ENCODE measurements around the gene SLC8A2.

Gene SLC8A2

GRCh38 chr19:47503130-47503825 is 31.6 kb upstream of the SLC8A2 start:
- DNase-seq (ENCODE audit: low read depth in 2 of 2, low spot score in 1 of 2): no peak

- no peak for DNase-seq (ENCODE audit: low read depth in 2 of 2, low spot score in 1 of 2)
Observed at GRCh38 chr19:47499863-47500830, 28.5 kb upstream of the SLC8A2 start.

- DNase-seq (ENCODE audit: low read depth in 2 of 2, low spot score in 1 of 2): no peak
Observed at GRCh38 chr19:47499371-47499770, 27.7 kb upstream of the SLC8A2 start.

- DNase-seq (ENCODE audit: low read depth in 2 of 2, low spot score in 1 of 2): no peak
Observed at GRCh38 chr19:47498561-47498960, 26.9 kb upstream of the SLC8A2 start.

- no peak for DNase-seq (ENCODE audit: low read depth in 2 of 2, low spot score in 1 of 2)
Observed at GRCh38 chr19:47497821-47498520, 26.3 kb upstream of the SLC8A2 start.

GRCh38 chr19:47497050-47497766 is 25.5 kb upstream of the SLC8A2 start:
- no peak for DNase-seq (ENCODE audit: low read depth in 2 of 2, low spot score in 1 of 2)

- no peak for DNase-seq (ENCODE audit: low read depth in 2 of 2, low spot score in 1 of 2)
Observed at GRCh38 chr19:47495478-47496372, 24.0 kb upstream of the SLC8A2 start.

GRCh38 chr19:47494729-47495128 is 23.0 kb upstream of the SLC8A2 start:
- DNase-seq (ENCODE audit: low read depth in 2 of 2, low spot score in 1 of 2): no peak

- no peak for DNase-seq (ENCODE audit: low read depth in 2 of 2, low spot score in 1 of 2)
Observed at GRCh38 chr19:47494211-47494547, 22.5 kb upstream of the SLC8A2 start.

- no peak for DNase-seq (ENCODE audit: low read depth in 2 of 2, low spot score in 1 of 2)
Observed at GRCh38 chr19:47493378-47494210, 21.9 kb upstream of the SLC8A2 start.

GRCh38 chr19:47492571-47493377 is 21.1 kb upstream of the SLC8A2 start:
- no peak for DNase-seq (ENCODE audit: low read depth in 2 of 2, low spot score in 1 of 2)

- DNase-seq (ENCODE audit: low read depth in 2 of 2, low spot score in 1 of 2): no peak
Observed at GRCh38 chr19:47492137-47492533, 20.4 kb upstream of the SLC8A2 start.

GRCh38 chr19:47491358-47492136 is 19.9 kb upstream of the SLC8A2 start:
- DNase-seq (ENCODE audit: low read depth in 2 of 2, low spot score in 1 of 2): no peak

GRCh38 chr19:47490847-47491246 is 19.2 kb upstream of the SLC8A2 start:
- no peak for DNase-seq (ENCODE audit: low read depth in 2 of 2, low spot score in 1 of 2)

GRCh38 chr19:47490031-47490430 is 18.3 kb upstream of the SLC8A2 start:
- DNase-seq (ENCODE audit: low read depth in 2 of 2, low spot score in 1 of 2): no peak

GRCh38 chr19:47489072-47489914 is 17.6 kb upstream of the SLC8A2 start:
- no peak for DNase-seq (ENCODE audit: low read depth in 2 of 2, low spot score in 1 of 2)

Measured in stimulated activated CD8-positive, alpha-beta memory T cell treated with anti-CD3 and anti-CD28 coated beads, Interleukin-4, amount 100 ng/mL, for 1 hour (primary cell).